NCI-H1436 treated with DMSO at 0.1 percent for 48 hours (cell line): ENCODE results near the gene PIK3C2G.
"Not testable (repeated sequence)": the region's sequence is repeated elsewhere in the genome, so short reads cannot be mapped to it uniquely, and the experiment has no call there.

Experiments used
- DNase-seq: peaks from one replicate; lab custom pipeline; 2025; lab: John Stamatoyannopoulos, UW

The PIK3C2G gene

GRCh38 chr12:18261273-18261672 is at the start of gene PIK3C2G:
TSS of gene PIK3C2G (plus strand) at chr12:18261518. CDS start at chr12:18282082, 20,564 bp downstream.
- DNase-seq = no peak

- no peak for DNase-seq
Observed at GRCh38 chr12:18217966-18218365, 43.4 kb upstream of the PIK3C2G start.

- DNase-seq = no peak
Observed at GRCh38 chr12:18221726-18222125, 39.6 kb upstream of the PIK3C2G start.

DNA sequence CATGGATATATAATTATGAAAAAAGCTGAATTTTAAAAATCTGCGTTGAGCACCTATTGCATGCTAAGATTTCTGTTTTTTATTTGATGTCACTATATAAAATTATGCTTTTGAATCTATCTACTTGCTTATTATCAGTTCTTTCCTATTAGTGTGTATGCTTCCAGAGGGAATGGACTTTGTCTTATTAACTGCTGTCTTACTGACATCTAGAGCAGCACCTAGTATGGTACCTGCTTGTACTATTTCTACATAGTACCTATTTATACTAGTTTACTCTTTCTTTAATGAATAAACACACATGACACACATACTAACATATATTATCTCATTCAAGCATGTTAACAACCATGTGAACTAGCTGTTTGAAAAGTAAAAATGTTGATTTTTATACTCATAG is 38.6 kb upstream of the PIK3C2G start:
- no peak for DNase-seq

- DNase-seq = no peak
Observed at GRCh38 chr12:18224745-18225144, 36.6 kb upstream of the PIK3C2G start.

GRCh38 chr12:18239526-18239925 is 21.8 kb upstream of the PIK3C2G start:
- no peak for DNase-seq

DNA sequence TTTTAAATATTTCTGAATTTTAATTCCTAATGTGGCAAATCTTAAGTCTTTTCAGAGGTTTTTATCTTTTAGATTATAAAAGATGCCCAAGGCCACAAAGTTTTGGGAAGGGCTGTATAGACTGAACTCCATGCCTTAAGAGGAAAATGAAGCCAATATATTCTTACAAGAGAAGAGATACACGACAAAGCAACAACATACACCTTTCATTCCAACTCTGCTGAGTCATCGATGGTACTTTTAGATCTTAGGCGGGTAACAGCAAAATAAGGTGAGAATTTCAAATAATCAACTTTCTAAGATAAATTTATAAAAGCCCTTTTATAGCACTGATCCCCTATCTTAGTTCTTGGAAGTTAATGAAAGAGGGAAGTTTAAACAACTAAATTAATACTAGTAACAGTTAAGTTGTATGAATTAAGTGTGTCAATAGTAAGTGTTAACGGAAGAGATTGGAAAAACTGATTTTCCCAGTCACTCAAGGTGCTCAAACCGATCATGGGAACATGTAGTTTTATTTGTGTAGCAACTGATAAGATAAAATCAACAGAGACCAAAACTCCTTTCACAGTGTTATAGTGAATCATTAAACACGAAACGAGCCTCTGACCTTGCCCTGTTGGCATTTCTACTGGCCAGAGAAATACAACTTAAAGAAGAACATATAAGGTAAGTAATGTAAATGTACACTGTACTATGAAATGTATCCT is 18.8 kb upstream of the PIK3C2G start:
- no peak for DNase-seq

DNA sequence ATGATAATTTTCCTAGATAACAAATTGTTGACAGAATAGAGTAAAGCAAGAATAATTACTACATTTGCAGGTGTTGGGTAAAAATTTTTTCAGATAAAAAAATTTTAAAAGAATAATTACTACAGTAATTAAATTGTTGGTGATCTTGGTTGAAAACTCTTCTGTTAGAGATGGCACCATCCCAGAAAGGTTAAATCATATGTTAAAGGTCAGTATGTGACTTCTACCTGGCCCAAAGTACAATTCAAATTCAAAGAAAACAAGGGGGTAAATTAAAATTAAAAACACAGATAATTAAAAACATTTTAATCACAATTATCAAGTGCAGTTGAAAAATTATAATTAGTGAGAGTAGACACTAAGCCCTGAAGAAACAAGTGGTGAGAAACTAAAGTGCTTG is 18.1 kb upstream of the PIK3C2G start:
- DNase-seq = no peak

DNA sequence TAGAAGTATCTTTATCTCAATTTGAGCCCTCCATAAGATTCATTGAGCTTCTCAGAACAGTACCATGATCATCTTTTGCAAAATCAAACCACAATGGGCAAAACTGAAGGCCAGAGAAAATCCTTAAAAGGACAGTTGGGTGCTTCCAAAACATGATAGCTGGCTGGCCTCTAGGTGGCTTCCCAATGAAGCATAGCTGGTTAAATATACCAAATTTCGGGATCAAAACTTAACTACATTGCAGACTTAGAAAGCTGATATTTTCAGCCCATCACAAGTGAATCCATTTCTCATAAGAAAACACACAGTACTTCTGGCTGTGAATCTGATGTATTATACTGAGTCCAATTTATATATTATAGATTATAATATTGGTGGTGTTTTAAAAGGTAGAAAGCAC is 15.3 kb upstream of the PIK3C2G start:
- no peak for DNase-seq

DNA sequence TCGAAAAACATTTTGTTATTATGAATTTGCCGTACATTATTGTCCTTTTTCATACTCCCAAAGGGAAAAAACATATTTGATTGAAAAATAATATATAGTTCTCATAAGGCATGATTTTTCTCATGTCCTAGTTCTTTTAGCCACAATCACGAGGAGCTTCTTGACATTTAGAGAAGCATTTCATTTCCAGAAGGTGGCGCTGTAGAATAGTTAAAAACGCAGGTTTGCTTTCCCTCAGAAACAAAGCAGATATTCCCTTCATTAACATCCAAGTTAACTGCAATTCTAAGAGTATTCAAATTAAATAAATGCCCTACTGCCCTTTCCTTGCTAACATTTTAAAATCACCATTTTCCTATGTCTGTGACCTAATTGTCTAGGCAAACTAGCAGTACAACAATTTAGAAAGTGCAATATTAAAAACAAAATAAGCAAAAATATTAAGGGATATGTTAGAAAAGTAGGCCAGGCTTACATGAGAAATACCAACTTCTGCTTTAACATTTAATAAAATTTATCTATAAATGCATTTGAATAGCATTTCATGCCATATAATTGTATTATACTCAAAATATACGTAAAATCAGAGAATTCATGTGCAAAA is 10.9 kb upstream of the PIK3C2G start:
- peak; percentile 10 for DNase-seq

GRCh38 chr12:18254081-18254480 is 7.2 kb upstream of the PIK3C2G start:
- DNase-seq = no peak

- DNase-seq = not testable (repeated sequence)
Observed at GRCh38 chr12:18255004-18255403, 6.3 kb upstream of the PIK3C2G start.

- no peak for DNase-seq
Observed at GRCh38 chr12:18257251-18257650, 4.1 kb upstream of the PIK3C2G start.

GRCh38 chr12:18258929-18259328 is 2.4 kb upstream of the PIK3C2G start:
- no peak for DNase-seq

GRCh38 chr12:18259906-18260682 is 1.2 kb upstream of the PIK3C2G start:
- no peak for DNase-seq

DNA sequence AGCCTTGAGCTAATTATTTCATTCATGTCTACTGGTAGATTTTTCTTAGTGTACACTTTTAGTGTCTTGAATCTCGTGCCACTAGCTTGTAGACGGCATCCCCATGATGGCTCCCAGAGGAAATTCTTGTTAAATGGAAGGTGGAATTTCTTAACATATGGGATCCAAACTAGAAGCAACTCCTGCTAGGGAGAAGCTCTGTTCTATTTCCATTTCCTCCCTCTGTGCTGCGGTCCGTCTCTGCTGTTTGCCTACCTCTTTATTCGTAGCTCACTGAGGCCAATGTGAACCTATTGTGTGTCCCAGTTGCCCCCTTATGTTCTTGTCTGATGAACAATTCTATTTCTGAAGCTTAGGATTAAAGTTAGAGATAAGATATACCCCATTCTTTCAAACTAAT is 588 bp downstream of the PIK3C2G start:
- no peak for DNase-seq

DNA sequence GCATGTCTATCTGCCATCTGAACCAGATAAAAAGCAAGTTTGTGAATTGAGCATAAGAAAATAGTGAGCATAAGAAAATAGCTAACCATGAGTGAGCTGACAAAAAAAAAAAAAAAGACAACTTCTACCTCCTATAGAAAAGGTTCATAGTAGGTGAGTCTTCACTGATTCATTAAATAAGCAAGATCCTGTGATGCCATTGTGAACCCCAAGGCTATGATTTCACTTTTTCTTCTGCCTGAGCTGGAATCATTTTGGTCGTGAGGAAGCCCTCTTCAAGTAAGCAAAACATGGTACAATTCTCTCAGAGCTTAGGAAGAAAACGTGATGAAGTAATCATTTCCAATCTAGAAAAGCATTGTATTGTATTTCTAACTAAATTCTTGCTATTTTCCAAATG is 1.2 kb downstream of the PIK3C2G start:
- DNase-seq = no peak

- DNase-seq = no peak
Observed at GRCh38 chr12:18264581-18265075, 3.3 kb downstream of the PIK3C2G start.

- no peak for DNase-seq
Observed at GRCh38 chr12:18267427-18268099, 6.2 kb downstream of the PIK3C2G start.

GRCh38 chr12:18270958-18271460 is 9.7 kb downstream of the PIK3C2G start:
- no peak for DNase-seq

DNA sequence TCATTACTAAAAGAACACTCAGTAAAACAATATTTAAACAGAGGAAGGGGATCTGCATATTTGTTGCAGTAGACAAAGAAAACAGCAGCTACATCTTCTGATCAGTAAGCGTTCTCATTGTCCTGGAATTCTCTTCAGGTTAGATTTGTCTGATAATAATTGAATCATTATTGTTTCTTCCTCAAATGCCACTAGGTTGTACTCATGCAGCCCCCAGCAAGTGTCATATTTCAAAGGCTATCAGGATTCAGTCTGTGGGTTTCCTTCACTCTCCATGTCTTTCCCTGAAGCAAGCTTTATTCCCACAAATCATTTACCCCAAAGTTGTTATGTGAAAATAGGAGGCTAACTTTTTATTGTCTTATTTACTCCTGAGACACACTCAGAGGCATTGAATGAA is 14.7 kb downstream of the PIK3C2G start:
- DNase-seq = no peak

GRCh38 chr12:18277196-18277595 is 15.9 kb downstream of the PIK3C2G start:
- DNase-seq = no peak
